Activated CD4-positive, CD25-positive, alpha-beta regulatory T cell treated with anti-CD3 and anti-CD28 coated beads, Interleukin-2, amount 50 U/mL, for 24 hours (primary cell): ENCODE data around the gene RELN.
"Not testable (repeated sequence)": the region's sequence is repeated elsewhere in the genome, so short reads cannot be mapped to it uniquely, and the experiment has no call there.

Source experiments
- ATAC-seq, 2 donors: fragments of 150-1000 bp; cut with Tn5 transposase; one replicate each; pipeline ENCODE4 v1.10.0; 2021; ENCODE audit warnings: mild to moderate bottlenecking in 1 of 2, moderate library complexity in 1 of 2

Gene RELN

DNA sequence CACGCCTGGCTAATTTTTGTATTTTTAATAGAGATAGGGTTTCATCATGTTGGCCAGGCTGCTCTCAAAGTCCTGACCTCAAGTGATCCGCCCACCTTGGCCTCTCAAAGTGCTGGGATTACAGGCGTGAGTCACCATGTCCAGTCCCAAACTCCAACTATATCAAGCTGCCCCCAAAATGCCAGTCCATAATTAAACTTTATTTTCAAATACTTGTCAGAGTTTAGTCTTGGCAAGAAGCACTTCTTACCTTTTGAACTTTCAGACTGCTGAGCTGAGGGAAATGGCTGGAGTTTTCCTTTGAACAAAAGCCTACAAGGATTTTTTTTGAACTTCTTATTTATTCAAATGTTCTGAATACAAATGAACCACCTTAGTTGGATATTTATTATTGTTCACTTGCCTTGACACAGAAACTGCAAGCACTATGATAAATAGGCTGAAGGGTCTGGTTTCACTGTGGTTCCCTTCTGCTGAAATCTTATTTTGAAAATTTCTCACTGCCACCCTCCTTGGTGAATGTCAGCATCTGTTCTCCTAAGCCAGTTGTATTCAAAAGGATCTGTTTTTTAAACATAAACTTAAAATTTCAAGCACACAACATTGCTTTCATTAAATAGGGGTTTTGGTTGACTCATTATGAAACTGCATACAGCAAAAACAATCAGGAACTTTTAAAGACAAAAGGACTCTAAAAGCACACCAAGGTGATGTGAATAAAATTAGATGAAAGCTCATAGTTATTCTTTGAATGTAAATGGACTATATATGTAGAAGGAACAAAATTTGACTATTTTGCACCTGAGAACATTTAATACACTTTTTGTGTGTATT lies 441.8 kb downstream of the RELN start:
- ATAC-seq = no peak

DNA sequence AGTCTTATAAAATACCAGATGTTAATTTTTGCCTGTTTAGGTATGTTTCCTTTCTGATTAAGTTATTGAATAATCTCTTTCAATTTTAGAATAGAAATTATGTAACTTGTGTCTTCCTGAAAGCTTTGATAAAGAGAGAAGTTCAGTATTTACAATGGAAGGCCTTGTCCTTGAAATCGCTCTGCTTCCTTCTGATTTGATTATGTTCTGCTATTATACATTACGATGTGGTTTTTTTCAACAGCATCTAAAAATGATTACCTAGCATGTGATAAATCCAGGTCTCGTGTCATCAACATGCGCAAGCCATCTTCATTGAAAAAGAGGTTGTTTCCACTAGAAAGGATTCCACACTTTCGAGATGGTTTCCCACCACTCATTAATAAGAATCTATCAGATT lies 447.0 kb downstream of the RELN start:
- no peak for ATAC-seq

GRCh38 chr7:103541947-103542346 lies 447.5 kb downstream of the RELN start:
- ATAC-seq = no peak

GRCh38 chr7:103541026-103541425 lies 448.4 kb downstream of the RELN start:
- ATAC-seq = no peak

- ATAC-seq = no peak
Measured at GRCh38 chr7:103540338-103540737, 449.1 kb downstream of the RELN start.

DNA sequence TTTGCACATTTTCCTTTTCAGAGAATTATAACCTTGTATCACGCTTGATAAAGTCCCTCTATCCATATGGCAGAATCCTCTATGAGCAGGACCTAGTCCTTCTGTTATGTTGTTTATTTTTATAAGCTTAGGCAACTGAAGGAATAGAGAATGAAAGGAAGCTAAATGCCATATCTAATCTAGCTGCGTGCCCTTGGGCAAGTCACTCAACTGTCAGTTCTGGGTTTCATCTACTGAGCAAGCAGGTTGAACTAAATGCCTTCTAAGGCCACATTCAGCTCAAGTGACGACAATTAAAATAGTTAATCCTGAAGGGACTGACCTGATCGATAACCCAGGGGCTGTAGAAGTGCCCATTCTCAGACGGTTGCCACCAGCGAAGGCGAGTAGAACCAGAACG lies 449.6 kb downstream of the RELN start:
- no peak for ATAC-seq

DNA sequence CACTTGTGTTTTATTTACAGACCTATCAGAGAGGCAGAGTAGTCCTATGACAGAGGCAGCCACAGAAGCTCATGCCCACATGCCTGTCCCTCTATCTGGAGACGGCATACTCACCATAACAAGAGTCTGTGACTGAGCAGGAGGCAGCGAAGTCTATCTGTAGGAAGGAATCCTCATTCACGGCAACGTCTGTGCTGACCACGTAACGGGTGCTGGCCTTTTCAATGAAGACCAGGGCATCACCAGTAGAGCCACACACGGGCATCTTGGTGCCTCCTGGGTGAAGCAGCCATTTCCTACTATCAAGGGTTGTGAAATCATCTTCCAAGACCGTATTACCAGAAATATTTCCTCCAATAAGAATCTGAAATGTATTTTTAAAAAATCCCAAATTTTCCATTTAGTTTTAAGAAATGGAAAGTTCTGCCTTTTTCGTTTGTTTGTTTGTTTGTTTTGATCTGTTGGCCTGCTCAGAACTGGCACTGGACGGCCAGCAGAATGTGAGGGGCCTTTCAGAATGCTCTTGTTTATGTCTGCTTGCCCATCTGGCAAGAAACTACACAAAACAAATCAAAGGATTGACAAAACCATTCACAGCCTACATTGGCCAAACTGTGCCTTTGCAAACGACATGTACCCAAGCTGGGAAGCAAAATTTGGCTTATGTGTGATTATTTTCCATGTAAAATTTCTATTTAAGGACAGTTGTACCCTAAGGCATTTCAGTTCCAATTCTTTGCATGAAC lies 450.3 kb downstream of the RELN start:
- ATAC-seq = no peak

DNA sequence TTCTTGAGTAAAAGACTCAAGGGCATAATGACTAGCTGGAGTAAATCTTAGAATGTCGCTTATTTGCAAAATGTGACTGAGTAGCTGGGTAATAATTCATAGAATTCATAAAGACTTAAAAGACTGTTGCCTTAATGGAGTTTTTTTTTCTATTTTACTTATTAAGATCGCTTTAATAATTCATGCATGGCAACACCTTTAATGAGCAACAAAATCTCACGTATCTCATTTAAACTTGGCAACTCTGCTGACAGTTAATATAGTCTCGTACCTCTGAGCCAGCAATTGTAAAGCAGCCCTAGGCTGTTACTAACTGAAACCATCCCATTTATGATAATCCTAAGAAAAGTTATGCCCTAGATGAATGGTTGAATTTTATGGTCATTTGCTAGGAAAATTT lies 455.7 kb downstream of the RELN start:
- no peak for ATAC-seq

DNA sequence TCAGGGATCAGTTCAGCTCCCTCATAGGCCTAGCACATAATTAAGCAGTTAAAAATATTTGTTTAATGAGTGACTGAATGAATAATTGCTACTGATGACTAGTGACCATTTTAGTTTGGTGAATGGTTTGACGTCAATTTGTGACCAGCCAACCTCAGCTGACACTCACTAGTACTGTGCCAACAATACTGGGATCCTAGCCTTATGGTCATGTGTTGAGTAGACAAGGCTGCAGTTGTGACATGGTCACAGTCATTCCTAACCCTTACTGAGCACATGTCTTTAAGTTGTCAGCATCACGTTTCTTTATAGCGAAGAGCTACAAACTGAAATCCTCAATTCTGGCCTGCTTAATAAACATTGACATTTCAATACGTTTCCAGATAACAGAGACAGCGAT lies 456.5 kb downstream of the RELN start:
- no peak for ATAC-seq

- no peak for ATAC-seq
Measured at GRCh38 chr7:103528152-103528551, 461.3 kb downstream of the RELN start.

DNA sequence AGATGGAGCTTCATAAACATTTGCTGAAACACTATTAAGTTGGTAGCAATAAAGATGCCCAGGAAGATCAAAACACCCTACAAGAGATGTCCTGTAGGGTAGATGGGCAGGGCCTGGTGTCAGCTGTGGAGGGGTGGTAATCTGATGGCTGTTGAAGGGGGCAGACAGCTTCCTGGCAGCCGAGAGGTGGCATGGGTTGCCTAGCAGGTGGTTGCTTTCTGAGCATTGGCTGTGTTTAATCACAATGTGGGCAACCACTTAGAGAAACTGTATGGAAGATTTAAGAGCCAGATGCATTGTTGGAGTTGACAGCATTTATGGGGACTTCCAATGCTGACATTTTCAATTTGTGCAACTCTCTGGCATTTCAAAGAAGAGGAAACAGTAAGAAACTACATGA lies 463.5 kb downstream of the RELN start:
- ATAC-seq = no peak

- no peak for ATAC-seq
Measured at GRCh38 chr7:103524042-103524907, 465.2 kb downstream of the RELN start.

DNA sequence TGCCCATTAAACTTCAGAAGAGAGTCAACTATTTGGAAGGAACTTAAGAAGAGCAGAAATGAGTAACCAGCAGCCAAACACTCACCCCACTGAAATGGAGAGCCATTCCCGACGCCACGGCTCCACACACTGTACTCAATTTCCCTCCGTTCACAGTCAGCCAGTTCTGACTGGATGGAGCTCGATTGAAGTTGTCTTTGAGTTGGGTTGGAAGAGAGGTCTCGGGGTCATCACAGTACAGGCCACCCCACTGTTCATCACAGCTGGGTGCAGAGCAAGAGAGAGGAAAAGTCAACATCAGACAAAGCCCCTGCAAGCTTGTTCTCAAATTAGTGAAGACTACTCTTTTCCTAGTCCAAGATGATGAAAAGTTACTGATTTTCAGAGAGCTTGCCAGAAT lies 467.5 kb downstream of the RELN start:
- ATAC-seq = no peak

DNA sequence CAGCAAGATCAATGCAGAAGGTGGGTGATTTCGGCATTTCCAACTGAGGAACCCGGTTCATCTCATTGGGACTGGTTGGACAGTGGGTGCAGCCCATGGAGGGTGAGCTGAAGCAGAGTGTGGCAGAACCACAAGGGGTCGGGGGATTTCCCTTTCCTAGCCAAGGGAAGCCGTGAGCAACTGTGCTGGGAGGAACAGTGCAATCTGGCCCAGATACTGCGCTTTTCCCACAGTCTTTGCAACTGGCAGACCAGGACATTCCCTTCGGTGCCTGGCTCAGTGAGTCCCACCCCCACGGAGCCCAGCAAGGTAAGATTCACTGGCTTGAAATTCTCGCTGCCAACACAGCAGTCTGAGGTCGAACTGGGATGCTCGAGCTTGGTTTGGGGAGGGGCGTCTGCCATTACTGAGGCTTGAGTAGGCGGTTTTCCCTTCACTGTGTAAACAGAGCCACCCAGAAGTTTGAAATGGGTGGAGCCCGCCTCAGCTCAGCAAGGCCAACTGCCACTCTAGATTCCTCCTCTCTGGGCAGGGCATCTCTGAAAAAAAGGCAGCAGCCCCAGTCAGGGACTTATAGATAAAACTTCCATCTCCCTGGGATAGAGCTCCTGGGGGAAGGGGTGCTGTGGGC lies 484.8 kb downstream of the RELN start:
- no peak for ATAC-seq

- ATAC-seq = no peak
Measured at GRCh38 chr7:103501206-103501605, 488.3 kb downstream of the RELN start.

GRCh38 chr7:103499976-103500375 lies 489.5 kb downstream of the RELN start:
- ATAC-seq = no peak

- no peak for ATAC-seq
Measured at GRCh38 chr7:103487419-103487818, 502.0 kb downstream of the RELN start.

- ATAC-seq = not testable (repeated sequence)
Measured at GRCh38 chr7:103486873-103487272, 502.6 kb downstream of the RELN start.

DNA sequence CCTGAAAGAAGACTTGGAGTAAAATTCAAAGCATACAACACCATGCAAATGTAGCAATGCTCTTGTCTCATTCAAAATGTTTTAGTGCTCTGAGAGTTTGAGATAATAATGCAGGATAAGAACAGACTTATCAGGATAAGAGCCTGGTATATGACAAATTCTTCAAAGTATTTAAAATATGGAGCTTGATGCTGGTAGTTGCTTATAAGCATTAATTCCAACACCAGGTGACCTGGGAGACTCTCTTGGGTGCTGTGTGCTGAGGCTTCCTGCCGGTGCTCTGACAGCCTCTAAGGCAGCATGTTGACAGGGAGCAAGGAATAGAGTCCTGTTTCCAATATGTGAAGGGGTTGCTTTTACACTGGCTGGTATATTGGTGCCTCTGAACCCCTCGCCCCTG lies 508.7 kb downstream of the RELN start:
- no peak for ATAC-seq

GRCh38 chr7:103474956-103475355 lies 514.5 kb downstream of the RELN start:
- no peak for ATAC-seq

GRCh38 chr7:103469095-103469948 lies 520.1 kb downstream of the RELN start:
- ATAC-seq = no peak

- no peak for ATAC-seq
Measured at GRCh38 chr7:103466814-103467213, 522.6 kb downstream of the RELN start.
